HG03097 (cell line): ENCODE results near the gene RORC.
"Not testable (repeated sequence)": the region's sequence is repeated elsewhere in the genome, so short reads cannot be mapped to it uniquely, and the experiment has no call there.

Source experiments
- ATAC-seq: cut with Tn5 transposase; IDR thresholded peaks from one replicate; pipeline ENCODE4 v1.9.1; 2021; ENCODE audit not compliant: unreplicated experiment, low FRiP score

Gene RORC

DNA sequence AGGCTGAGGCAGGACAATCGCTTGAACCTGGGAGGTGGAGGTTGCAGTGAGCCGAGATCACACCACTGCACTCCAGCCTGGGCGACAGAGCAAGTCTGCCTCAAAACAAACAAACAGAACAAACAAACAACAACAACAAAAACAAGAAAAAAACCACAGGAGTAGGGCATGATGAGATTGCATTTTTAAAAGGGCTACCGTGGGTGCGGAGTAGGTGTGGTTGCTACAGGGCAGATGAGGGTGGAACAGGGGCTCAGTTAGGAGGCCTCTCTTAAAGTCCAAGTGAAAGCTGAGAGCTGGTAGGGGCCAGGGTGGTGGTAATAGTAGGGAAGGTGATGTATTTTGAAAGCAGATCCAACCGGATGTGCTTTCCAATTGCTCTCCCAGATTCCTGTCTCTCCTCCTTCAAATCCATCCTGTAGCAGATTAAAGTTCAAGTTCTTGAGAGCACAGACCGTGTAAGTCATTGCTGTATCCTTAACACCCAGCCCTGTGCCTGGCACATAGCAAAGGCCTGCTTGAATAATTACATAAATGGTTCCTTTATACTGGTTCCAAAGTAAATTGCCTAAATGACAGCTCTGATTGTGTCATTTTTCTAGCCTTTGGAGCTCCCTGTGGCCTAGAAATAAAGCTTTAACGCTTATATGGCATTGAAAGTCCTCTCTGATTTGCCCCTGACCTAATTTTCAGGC is 22.2 kb downstream of the RORC start:
- ATAC-seq: no peak

DNA sequence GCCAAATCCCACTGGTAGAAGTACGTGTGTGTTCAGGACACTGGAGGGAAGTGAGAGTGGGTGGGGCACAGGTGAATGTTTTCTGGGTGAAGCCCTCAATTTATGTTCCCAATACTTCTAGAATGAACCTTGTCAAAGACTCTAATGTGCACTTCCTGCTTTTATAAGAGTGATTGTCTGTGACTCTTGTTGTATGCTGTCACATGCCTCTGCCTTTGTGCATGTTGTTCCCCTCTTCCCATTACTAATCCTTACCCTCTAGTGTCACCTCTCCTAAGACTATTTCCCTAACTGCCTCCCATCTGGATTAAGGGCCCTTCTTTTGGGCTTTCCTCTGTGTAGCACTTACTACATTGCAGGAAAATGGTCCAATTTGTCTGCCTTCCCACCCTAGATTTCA is 23.8 kb downstream of the RORC start:
- ATAC-seq: no peak

DNA sequence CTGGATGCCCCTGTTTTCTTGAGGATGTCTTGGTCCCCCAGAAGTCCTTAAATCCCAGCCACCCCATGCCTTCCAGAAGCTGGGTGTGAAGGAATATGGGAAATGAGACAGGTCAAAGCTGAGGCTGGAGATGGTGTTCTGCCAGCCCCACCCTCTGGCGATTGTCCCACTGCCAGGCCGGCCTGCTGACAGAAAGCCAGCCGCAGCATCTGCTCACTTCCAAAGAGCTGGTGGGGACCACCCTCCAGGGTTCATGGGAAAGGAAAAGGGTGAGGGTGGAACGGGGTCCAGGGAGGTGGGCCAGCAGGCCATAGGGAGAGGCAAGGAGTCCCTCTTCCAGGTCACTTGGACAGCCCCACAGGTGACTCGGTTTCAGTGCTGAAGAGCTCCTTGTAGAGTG is 24.5 kb downstream of the RORC start:
- ATAC-seq: no peak

DNA sequence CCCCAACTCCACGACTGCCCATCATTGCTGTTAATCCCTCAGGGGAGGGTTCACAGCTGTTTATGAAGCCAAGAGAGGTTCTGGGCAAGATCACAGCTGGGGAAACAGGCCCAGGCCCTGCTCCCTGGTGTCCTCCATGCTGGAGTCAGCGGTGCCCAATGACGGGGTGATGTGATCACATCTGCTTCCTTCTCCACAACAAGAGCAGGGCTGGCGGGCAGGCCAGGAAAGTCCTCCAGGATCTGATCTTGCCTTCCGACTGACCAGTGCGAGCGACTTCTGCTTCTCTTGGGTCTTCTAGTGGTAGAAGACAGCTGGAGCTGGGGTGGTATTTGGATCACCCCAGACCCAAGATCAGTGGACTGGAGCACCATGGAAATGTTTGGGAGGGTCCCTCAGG is 25.4 kb downstream of the RORC start:
- no peak for ATAC-seq

DNA sequence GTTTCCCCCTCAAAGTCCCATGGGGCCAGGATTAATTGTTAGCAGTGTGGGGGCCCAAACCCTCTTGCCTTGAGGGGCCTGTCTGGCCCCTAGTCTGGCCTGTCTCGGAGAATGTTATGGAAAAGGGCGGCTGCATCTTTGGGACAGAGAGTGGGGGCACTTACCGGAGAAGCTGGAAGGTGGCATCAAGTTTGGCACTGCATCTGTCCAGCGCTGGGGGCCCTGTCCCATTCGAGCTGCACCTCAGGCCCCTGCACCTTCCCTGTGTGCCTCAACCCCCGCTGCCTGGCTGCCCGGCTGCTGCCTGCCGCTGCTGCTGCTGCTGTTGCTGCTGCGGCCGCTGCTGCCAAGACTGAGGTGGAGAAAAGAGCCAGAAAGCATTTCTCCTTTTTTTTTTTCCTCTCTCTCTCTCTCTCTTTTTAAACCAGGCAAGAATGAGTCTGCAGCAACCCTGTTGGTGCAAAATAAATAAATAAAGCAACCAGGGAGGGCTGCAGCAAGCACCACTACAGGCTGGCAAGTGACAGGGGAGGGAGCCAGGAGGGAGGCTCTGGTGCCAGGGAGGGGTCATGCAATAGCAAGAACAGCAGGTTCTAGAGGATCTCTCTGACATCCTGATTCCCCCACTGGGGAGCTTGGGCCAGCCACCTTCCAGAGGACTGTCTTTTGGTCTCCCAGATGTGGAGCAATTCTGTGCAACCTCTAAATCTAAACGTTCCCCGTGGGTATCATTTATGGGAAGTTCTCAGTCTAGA is 26.4 kb downstream of the RORC start, which contains the start of gene LINGO4:
TSS of gene LINGO4 (minus strand) at position 354 of the 755 bp plus-strand sequence. CDS start 2,715 bp downstream, outside the sequence.
- ATAC-seq: no peak

DNA sequence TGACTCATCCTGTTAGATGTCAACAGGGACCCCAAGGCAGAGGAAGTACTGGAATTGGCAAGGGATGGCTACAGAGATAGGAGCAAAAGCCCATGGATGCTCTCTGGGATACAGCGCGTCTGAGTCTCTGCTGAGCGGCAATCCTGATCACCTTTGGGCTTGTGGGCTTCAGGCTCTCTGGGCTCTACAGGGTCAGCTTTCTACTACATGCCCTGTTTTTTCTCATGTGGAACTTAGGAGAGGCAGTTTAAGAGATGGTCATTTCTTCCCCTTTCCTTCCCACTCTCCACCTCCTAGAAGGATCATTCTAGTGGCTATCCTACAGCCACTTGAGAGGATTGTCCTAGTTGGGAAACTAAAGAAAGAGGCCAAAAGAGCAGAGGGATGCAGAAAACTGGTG is 27.7 kb downstream of the RORC start:
- no peak for ATAC-seq

DNA sequence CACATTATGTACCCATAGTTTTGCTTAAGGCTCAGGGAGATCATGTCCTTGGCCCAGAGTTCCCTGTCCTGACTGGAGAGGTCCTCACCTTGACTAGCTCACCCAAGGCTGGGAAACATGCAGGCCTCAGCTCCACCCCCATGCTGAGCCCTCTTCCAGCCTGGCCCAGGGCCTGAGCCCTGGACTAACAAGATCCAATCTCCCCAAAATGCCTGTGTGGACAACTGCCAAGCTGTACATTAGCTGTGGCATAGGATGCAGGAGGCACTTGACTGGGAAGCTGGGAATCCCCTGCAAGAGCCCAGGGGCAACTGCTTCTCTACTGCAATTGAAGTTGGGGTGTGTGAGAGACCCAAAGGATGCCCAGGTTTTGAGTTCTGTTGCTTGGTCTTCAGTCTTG is 28.4 kb downstream of the RORC start:
- ATAC-seq: no peak

DNA sequence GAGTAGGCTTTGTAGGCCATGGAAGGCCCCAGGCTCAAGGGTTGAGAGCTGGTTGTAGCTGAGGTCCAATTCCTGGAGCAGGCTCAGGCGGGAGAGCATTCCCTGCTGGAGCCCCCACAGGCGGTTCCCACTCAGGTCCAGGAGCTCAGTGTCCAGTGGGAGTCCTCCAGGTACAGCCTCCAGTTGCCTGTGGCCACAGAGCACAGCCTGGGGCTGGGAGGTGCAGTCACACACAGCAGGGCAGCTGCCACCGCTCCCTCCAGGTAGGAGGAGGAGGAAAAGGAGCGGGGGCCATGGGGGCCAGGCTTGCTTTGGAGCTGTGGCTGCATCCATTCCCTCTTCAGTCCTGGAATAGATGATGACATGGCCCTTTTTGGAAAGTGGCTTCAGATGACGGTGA is 29.2 kb downstream of the RORC start:
- no peak for ATAC-seq

DNA sequence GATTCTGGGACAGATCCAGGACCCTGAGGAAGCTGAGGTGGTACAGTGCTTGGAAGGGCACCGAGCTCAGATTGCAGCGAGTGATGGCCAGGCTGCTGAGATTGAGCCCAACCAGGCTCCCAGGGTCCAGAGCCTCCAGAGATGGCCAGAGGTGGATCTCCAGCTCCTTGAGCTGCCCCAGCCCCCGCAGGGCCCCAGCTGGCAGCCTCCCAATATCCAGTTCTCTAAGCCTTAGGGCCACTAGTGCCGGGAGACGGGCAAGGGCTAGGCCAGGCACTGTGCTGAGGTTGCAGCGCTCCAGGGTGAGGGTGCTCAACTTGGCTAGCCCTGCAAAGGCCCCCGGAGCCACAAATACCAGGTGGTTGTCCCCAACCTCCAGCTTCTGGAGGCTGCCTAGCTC is 29.8 kb downstream of the RORC start:
- ATAC-seq: no peak

DNA sequence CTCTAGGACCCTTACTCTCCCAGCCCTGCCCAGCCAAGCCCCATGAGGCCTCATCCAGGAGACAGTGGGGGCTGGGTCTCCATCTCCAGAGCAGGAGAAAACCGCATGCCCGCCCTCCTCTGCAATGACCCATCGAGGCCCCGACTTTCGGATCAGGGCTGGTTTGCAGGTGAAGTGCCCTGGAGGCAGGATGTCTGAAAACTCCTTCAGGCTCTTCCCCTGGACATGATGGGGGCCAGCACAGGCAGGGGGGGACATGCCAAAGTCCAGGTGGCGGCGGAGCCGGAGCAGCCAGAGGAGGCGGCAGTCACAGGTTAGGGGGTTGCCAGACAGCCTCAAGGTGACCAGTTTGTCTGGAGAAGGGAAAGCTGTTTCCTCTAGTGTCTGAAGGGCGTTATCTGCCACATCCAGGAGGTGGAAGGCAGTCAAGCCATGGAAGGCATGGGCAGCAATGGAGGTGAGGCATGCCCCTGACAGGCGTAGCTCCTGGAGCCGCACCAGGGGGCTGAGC is 30.2 kb downstream of the RORC start:
- no peak for ATAC-seq

DNA sequence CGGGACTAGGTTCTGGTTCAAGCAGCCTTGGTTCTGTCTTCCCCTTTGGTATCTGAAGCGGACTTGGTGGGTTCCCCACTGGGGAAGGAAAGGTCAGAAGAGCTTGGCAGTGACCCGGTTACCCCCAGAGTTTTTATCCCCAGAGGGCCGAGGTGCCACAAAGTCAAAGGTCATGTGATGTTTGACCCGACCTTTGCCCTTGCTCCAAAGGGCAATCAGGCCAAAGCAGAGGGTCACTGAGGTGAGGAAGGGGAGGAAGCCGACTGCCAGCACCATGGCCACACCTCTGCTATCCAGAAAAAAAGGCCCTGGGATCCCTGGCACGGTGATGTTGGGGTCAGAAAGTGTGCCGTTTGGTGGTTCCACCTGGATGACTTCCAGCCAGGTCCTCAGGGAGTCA is 30.8 kb downstream of the RORC start:
- ATAC-seq: no peak

DNA sequence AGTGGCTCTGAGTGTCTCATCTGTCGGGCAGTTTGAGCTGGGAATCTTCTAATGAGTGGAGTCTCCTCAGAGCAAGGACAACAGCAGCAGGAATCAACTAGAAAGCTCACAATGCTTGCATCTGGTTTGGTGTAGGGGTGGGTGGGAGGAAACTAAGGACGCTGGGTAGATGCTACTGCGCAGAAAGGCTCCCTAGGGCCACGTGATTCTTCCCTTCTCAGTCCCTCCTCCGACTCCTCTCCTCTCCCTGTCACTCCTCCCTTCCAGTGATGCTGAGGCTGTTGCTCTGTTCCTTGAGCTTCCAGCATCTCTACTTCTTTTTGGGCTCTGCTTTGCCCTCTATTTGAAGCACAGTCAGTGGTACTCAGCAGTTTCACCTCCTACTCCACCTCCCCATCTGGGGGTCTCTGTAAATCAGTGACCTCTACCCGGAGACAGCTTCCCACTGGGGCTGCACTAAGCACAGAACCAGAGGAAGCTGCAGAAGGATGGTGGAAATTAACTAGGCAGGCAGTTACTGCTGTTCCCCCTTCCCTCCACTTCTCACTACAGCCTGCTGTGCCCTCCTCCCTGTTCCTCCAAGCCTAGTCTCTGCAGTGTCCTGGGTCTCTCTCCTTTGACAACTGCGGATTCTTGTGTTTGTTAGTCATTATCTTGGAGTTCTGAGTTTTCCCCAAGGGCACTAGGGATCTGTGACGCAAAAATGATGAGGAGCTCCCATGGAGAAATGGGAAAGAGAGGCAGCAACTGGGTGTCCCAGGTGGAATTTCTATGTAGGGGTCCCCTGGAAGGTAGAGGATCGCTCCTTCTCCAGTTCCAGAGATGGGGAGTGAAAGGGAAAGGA is 32.2 kb downstream of the RORC start:
- no peak for ATAC-seq

DNA sequence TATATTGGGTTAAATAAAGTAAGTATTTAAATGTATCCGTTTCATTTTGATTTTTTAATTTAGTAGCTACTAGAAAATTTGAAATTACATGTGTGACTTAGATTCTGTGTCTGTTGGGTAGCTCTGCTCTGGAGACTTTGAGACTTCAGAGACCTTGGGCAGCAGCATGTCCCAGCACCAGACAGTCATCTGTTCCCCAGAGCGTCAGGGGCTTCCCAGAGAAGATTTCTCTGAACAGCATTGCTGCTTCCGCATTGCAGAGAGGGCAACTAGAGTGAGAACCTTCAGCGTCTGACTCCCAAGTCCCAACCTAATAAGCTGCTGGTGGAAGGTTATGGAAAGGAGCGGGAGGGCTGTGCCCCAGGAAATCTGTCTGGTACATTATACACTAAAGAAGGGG is 33.0 kb downstream of the RORC start:
- no peak for ATAC-seq

DNA sequence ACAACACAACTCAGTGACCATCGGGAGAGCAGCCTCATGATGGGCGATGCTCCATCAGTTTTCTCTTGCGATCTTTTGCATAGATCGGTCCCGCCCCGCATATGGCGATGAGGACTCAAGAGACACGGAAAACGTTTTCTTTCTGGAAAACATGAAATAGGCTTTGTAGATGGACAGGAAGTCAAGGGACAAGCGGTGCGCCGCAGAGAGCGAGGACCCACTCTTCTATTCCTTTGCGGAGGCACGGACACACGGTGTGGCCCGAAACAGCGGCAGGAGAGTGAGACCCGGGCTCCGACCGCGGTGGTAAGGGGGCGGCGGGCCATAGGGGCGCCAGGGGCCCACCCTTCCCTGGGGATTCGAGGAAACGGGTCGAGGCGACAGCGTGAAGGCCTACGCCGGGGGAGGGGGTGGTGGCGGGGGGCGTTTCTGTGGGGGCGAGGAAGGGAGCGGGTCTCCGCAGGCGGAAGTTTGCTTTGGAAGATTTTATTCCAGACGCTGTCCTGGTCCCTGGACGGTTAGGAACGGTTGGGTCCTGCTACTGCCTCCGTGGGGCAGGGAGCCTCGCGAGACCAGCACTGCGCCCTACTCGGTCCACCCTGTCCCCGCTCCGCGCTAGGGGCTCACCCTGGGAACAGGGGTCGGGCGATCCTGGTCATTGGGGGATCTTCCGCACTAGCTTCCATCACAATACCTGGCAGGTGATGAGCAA is 40.5 kb downstream of the RORC start:
- ATAC-seq: no peak

DNA sequence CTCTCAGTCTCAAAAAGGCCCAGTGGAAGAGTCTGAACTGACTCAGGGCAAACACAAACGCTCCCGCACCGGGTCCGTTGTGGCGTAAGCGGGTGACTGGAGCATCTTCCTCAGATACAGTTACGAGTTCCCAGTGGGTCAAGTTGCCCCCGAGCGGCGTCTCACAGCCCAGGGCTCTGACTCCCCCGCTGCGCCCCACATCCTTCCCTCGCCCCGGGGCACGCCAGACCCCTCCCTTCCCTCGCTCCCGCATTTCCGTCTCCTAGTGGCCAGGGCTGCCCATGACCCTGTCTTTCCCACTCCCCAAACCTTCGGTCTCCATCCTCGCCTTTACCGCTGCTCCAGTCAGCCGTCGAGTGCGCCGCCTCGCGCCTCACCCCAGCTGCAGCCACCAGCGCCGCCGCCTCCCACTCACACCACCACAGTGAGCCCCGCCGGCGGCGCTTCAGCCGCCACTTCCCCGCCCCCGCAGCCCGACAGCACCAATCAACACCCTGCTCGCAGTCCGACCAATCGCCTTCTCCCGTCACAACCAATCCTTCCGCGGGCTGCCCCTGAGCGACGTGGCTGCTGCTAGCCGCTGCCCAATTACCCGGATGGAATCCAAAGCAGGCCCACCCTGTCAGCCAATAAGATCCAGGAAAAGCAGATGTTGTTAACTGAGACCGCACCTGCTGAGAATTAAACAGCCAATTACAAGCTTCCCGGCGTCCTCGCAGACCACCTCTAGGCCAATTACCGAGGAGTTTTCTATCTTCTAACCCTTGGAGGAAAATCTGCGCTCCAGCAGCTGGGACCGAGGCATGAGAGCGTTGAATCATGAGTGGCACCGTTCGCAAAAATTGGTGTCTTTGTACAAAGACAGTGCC is 41.3 kb downstream of the RORC start, which contains the start of gene TDRKH:
TSS of gene TDRKH (minus strand) at position 430 of the 869 bp plus-strand sequence. CDS start 7,478 bp downstream, outside the sequence.
- ATAC-seq: peak; percentile 89

DNA sequence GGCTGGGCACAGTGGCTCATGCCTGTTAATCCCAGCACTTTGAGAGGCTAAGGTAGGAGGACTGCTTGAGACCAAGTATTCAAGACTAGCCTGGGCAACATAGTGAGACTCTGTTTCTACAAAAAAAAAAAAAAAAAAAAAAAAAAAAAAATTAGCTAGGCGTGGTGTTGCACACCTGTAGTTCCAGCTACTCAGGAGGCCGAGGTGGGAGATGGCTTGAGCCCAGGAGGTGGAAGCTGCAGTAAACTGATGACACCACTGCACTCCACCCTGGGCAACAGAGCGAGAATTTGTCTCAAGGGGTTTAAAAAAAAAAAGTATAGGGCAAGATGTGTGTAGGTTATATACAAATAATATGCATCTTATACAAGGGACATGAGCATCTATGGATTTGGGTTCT is 43.9 kb downstream of the RORC start:
- ATAC-seq: no peak

DNA sequence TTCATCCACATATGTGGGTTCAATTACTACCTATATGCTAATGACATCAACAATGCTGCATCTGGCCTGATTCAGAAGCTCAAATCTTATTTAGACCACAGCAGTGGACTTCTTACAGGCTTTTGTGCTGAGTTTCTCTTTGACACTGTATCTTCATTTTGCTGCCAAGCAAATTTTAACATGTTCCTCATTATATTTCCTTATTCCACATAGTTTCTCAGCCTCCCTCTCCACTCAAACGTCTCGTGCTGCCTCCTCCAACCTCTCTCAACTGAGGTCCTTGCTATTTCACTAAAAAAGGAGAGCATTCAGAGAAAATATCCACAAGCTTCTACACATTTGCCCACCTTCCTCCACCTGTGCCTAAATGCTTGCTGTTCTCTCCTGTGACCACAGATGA is 47.8 kb downstream of the RORC start:
- ATAC-seq: no peak

DNA sequence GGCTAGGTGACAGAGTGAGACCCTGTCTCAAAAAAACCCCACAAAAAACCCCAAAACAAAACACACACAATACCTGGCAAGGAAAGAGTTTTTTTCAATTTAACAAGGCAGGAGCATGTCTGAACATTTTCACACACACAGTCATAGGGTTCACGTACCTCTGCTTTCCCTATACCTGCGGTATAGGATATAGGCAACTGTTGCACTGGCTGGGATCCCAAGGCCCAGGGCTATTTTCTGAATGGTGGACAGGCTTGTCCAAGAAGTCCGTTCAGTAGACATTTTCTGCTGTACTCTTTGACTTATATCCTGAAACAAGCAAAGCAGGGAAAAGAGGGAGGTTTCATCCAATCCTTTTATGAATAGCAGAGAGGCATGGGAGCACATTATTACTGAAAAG is 48.9 kb downstream of the RORC start:
- no peak for ATAC-seq

DNA sequence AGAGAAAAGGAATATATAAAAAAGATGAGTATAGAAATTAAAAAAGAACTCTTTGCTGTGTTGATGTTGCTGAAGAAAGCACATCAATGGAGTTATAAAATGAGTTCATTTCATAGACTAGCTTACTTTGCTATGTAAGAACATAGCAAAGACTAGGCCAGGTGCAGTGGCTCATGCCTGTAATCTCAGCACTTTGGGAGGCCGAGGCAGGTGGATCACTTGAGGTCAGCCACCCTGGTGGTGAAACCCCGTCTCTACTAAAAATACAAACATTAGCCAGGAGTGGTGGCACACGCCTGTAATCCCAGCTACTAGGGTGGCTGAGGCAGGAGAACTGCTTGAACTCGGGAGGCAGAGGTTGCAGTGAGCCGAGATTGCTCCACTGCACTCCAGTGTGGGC is 49.6 kb downstream of the RORC start:
- ATAC-seq: not testable (repeated sequence)
